GM19193 (cell line): ENCODE data around the gene ANKRD63.

Source experiments
- POLR2A ChIP-seq: IDR thresholded peaks from 4 replicates; pipeline ENCODE4 v1.6.1; 2011; ENCODE audit not compliant: insufficient read depth, insufficient read length; ENCODE audit errors: extremely low read depth

The ANKRD63 gene

GRCh38 chr15:40264321-40265153, 18.3 kb downstream of the ANKRD63 start:
- TF ChIP-seq POLR2A, result no peak

GRCh38 chr15:40263024-40263754, 19.7 kb downstream of the ANKRD63 start:
- TF ChIP-seq POLR2A, result no peak

GRCh38 chr15:40259021-40259420, 23.8 kb downstream of the ANKRD63 start:
- TF ChIP-seq POLR2A, result no peak

- no peak for TF ChIP-seq POLR2A
These were observed 24.3 kb downstream of the ANKRD63 start for GRCh38 chr15:40258544-40258943.

- no peak for TF ChIP-seq POLR2A
These were observed 25.0 kb downstream of the ANKRD63 start for GRCh38 chr15:40257656-40258450.

- no peak for TF ChIP-seq POLR2A
These were observed 26.1 kb downstream of the ANKRD63 start for GRCh38 chr15:40256638-40257235.

- TF ChIP-seq POLR2A, result no peak
These were observed 27.8 kb downstream of the ANKRD63 start for GRCh38 chr15:40255033-40255432.

GRCh38 chr15:40254452-40254851, 28.4 kb downstream of the ANKRD63 start:
- TF ChIP-seq POLR2A, result no peak

- no peak for TF ChIP-seq POLR2A
These were observed 29.6 kb downstream of the ANKRD63 start for GRCh38 chr15:40253167-40253790.

- no peak for TF ChIP-seq POLR2A
These were observed 30.3 kb downstream of the ANKRD63 start for GRCh38 chr15:40252438-40253166.

GRCh38 chr15:40252141-40252437, 30.8 kb downstream of the ANKRD63 start:
- TF ChIP-seq POLR2A, result no peak

GRCh38 chr15:40251486-40252140, 31.3 kb downstream of the ANKRD63 start:
- TF ChIP-seq POLR2A, result no peak

GRCh38 chr15:40250771-40251483, 31.9 kb downstream of the ANKRD63 start:
- TF ChIP-seq POLR2A, result no peak

- TF ChIP-seq POLR2A, result no peak
These were observed 32.6 kb downstream of the ANKRD63 start for GRCh38 chr15:40250304-40250656.
